WTC11 (cell line): ENCODE measurements around the gene FAHD2B.
"Not testable (repeated sequence)": the region's sequence is repeated elsewhere in the genome, so short reads cannot be mapped to it uniquely, and the experiment has no call there.

Source experiments
- CBFB ChIP-seq: sonication (generic); formaldehyde crosslinking; IDR thresholded peaks from 2 replicates; pipeline ENCODE4 v1.8.1; 2022; ENCODE audit warnings: mild to moderate bottlenecking, low read depth, missing genetic modification reagents
- CREM ChIP-seq: sonication (generic); formaldehyde crosslinking; IDR thresholded peaks from 2 replicates; pipeline ENCODE4 v1.8.1; 2022; ENCODE audit warnings: mild to moderate bottlenecking, missing genetic modification reagents, moderate library complexity
- CTCF ChIP-seq: fragments of 200-600 bp; IDR thresholded peaks from 2 replicates; pipeline ENCODE4 v1.8.0; 2022; ENCODE audit warnings: antibody characterized with exemption
- E2F5 ChIP-seq: sonication (generic); formaldehyde crosslinking; IDR thresholded peaks from 2 replicates; pipeline ENCODE4 v1.8.1; 2022; ENCODE audit warnings: mild to moderate bottlenecking, moderate library complexity, missing genetic modification reagents
- FOXP1 ChIP-seq: sonication (generic); formaldehyde crosslinking; IDR thresholded peaks from 2 replicates; pipeline ENCODE4 v1.8.0; 2022; ENCODE audit warnings: missing genetic modification reagents, mild to moderate bottlenecking, moderate library complexity, borderline replicate concordance
- KAT7 ChIP-seq: sonication (generic); formaldehyde crosslinking; IDR thresholded peaks from 2 replicates; pipeline ENCODE4 v1.8.1; 2023; ENCODE audit warnings: missing genetic modification reagents, mild to moderate bottlenecking, borderline replicate concordance
- MAX ChIP-seq: sonication (generic); formaldehyde crosslinking; IDR thresholded peaks from 2 replicates; pipeline ENCODE4 v1.8.0; 2022; ENCODE audit warnings: mild to moderate bottlenecking, missing genetic modification reagents
- TP53 ChIP-seq: sonication (generic); formaldehyde crosslinking; IDR thresholded peaks from 2 replicates; pipeline ENCODE4 v1.8.1; 2023; ENCODE audit warnings: mild to moderate bottlenecking, missing genetic modification reagents
- ZNF416 ChIP-seq: fragments of 250-450 bp; sonication (Bioruptor Pico); IDR thresholded peaks from 2 replicates; pipeline ENCODE4 v1.9.0; 2021; ENCODE audit warnings: mild to moderate bottlenecking, inconsistent platforms
- TF ChIP-seq, protein P1 (sequence below): sonication (generic); formaldehyde crosslinking; IDR thresholded peaks from 2 replicates; pipeline ENCODE4 v1.8.1; 2022; ENCODE audit warnings: low read depth, mild to moderate bottlenecking, moderate library complexity, missing genetic modification reagents, borderline replicate concordance

DNA sequence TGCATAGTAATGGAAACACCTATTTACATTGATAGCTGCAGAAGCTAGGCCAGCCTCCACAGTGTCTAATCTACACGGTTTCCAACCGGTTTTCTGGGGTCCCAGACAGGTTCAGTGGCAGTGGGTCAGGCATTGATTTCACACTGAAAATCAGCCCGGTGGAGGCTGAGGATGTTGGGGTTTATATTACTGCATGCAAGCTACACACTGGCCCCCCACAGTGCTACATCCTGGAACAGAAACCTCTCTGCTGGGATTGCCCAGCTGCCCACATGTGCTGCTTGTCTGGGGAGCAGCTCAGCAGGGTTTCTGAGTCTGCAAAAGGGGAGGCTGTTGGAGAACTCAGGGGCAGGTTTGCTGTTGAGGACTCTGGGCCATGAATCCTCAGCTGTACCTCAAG, 48.0 kb downstream of the FAHD2B start:
- TF ChIP-seq, protein P1, sequence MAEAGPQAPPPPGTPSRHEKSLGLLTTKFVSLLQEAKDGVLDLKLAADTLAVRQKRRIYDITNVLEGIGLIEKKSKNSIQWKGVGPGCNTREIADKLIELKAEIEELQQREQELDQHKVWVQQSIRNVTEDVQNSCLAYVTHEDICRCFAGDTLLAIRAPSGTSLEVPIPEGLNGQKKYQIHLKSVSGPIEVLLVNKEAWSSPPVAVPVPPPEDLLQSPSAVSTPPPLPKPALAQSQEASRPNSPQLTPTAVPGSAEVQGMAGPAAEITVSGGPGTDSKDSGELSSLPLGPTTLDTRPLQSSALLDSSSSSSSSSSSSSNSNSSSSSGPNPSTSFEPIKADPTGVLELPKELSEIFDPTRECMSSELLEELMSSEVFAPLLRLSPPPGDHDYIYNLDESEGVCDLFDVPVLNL (CRISPR knock-in tag), result not testable (repeated sequence)
- TF ChIP-seq CTCF; FOXP1 (CRISPR knock-in tag); ZNF416 (CRISPR knock-in tag); CBFB (CRISPR knock-in tag); TP53 (CRISPR knock-in tag); MAX (CRISPR knock-in tag); CREM (CRISPR knock-in tag); KAT7 (CRISPR knock-in tag); E2F5 (CRISPR knock-in tag): not testable (repeated sequence)
